OCI-LY3 (cell line): Measurements from ENCODE around the gene ACVRL1.

Experiments used
- H2AFZ ChIP-seq: fragments of 200-600, 300-600 bp; shearing (Covaris generic); 2 replicates; pipeline ENCODE4 v1.6.0; 2014; ENCODE audit warnings: antibody characterized with exemption, low read depth, low read length
- H3K27ac ChIP-seq: fragments of 200-600, 300-600 bp; sonication (generic); 2 replicates; pipeline ENCODE4 v1.5.1; 2014; ENCODE audit warnings: mild to moderate bottlenecking, low read length, moderate library complexity, mixed read lengths
- H3K27me3 ChIP-seq: fragments of 200-600, 300-600 bp; sonication (generic); 2 replicates; pipeline ENCODE4 v1.6.1; 2014; ENCODE audit warnings: low read depth, low read length, mixed read lengths
- H3K36me3 ChIP-seq: fragments of 200-600, 300-600 bp; sonication (generic); replicated peaks from 2 replicates; pipeline ENCODE3; 2014; ENCODE audit warnings: low read depth, low read length, mixed read lengths
- H3K4me1 ChIP-seq: fragments of 300-600, 200-600 bp; sonication (generic); 2 replicates; pipeline ENCODE4 v1.6.1; 2014; ENCODE audit warnings: low read length, mixed read lengths
- H3K4me2 ChIP-seq: fragments of 200-600, 300-600 bp; sonication (generic); 2 replicates; pipeline ENCODE4 v1.6.1; 2014; ENCODE audit warnings: low read length, mixed read lengths
- H3K4me3 ChIP-seq: fragments of 300-600, 200-600 bp; sonication (generic); 2 replicates; pipeline ENCODE4 v1.5.1; 2014; ENCODE audit warnings: antibody characterized with exemption, mild to moderate bottlenecking, low read length, moderate library complexity
- H3K79me2 ChIP-seq: fragments of 300-600, 200-600 bp; shearing (Covaris generic); 2 replicates; pipeline ENCODE4 v1.6.1; 2014; ENCODE audit warnings: mild to moderate bottlenecking, low read length, mixed read lengths
- H3K9ac ChIP-seq: fragments of 300-600, 200-600 bp; shearing (Covaris generic); 2 replicates; pipeline ENCODE4 v1.6.0; 2014; ENCODE audit warnings: mild to moderate bottlenecking, low read length, moderate library complexity
- H3K9me3 ChIP-seq: fragments of 200-600, 300-600 bp; shearing (Covaris generic); 2 replicates; pipeline ENCODE4 v1.6.1; 2014; ENCODE audit warnings: low read length, mixed read lengths; ENCODE audit not compliant: insufficient read depth
- H4K20me1 ChIP-seq: fragments of 200-600, 300-600 bp; sonication (generic); 2 replicates; pipeline ENCODE4 v1.6.1; 2016; ENCODE audit warnings: low read length, mixed read lengths; ENCODE audit not compliant: insufficient read depth
- EZH2phosphoT487 ChIP-seq: fragments of 200-600 bp; shearing (Covaris generic); IDR thresholded peaks from 2 replicates; pipeline ENCODE4 v1.6.1; 2018; ENCODE audit warnings: antibody characterized with exemption, mixed run types, low read depth
- TF ChIP-seq, protein P1 (sequence below): fragments of 200-600, 300-600 bp; sonication (generic); IDR thresholded peaks from 2 replicates; pipeline ENCODE4 v1.5.1; 2014; ENCODE audit warnings: antibody characterized with exemption, low read length, low read depth

ACVRL1 gene

DNA sequence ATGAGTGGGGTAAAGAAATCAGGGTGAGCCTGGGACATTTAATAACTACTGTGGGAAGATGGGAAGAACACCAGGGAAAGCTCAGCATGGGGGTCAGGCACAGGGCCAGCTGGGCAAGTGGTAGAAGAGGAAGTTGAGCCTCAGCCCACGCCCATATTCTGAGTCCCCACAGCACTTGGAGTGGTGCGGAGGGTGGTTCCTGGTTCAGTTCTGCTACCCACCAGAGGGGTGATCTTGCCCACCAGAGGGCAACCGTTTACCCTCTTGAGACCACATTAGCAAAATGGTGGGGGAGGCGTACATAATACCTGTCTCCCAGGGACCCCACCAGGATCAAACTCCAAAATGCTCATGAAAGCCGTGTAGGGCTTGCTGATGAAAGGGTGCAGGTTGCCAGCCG lies 36.2 kb upstream of the ACVRL1 start:
- Histone ChIP-seq H2AFZ (no peak overlapping the region), H3K36me3 (no peaks in the 10 kb centered on the region), H4K20me1 (no peaks in the 10 kb centered on the region), H3K27me3 (peaks cover 14% of the 10 kb centered on the region), H3K9me3 (no peaks in the 10 kb centered on the region), H3K9ac (no peak overlapping the region), H3K4me1 (peaks cover 6% of the 10 kb centered on the region; the same call in 1 of the 2 replicates), H3K4me3 (no peak overlapping the region), H3K4me2 (no peak overlapping the region), H3K27ac (no peak overlapping the region), H3K79me2 (no peaks in the 10 kb centered on the region)
- TF ChIP-seq, protein P1, sequence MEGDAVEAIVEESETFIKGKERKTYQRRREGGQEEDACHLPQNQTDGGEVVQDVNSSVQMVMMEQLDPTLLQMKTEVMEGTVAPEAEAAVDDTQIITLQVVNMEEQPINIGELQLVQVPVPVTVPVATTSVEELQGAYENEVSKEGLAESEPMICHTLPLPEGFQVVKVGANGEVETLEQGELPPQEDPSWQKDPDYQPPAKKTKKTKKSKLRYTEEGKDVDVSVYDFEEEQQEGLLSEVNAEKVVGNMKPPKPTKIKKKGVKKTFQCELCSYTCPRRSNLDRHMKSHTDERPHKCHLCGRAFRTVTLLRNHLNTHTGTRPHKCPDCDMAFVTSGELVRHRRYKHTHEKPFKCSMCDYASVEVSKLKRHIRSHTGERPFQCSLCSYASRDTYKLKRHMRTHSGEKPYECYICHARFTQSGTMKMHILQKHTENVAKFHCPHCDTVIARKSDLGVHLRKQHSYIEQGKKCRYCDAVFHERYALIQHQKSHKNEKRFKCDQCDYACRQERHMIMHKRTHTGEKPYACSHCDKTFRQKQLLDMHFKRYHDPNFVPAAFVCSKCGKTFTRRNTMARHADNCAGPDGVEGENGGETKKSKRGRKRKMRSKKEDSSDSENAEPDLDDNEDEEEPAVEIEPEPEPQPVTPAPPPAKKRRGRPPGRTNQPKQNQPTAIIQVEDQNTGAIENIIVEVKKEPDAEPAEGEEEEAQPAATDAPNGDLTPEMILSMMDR: peak; percentile 11; the same call in 1 of the 2 replicates
- TF ChIP-seq EZH2phosphoT487: no peak

GRCh38 chr12:51871918-51872688 lies 35.2 kb upstream of the ACVRL1 start:
- no peaks in the 10 kb centered on the region for H4K20me1 ChIP-seq
- TF ChIP-seq, protein P1: no peak
- no peak for TF ChIP-seq EZH2phosphoT487
- H3K27ac ChIP-seq: no peak overlapping the region
- H3K79me2 ChIP-seq: no peaks in the 10 kb centered on the region
- H3K36me3 ChIP-seq: no peaks in the 10 kb centered on the region
- peaks cover 14% of the 10 kb centered on the region for H3K27me3 ChIP-seq
- no peak overlapping the region for H3K4me3 ChIP-seq
- no peak overlapping the region for H3K9ac ChIP-seq
- H3K9me3 ChIP-seq: no peaks in the 10 kb centered on the region
- H3K4me1 ChIP-seq: peaks cover 6% of the 10 kb centered on the region; the same call in 1 of the 2 replicates
- H3K4me2 ChIP-seq: no peak overlapping the region
- no peak overlapping the region for H2AFZ ChIP-seq

GRCh38 chr12:51872689-51872981 lies 34.7 kb upstream of the ACVRL1 start:
- H3K27me3 ChIP-seq: peaks cover 14% of the 10 kb centered on the region
- no peaks in the 10 kb centered on the region for H3K9me3 ChIP-seq
- no peaks in the 10 kb centered on the region for H3K79me2 ChIP-seq
- no peaks in the 10 kb centered on the region for H3K36me3 ChIP-seq
- no peak overlapping the region for H3K4me3 ChIP-seq
- H3K4me1 ChIP-seq: peaks cover 6% of the 10 kb centered on the region; the same call in 1 of the 2 replicates
- no peak overlapping the region for H3K27ac ChIP-seq
- TF ChIP-seq EZH2phosphoT487: no peak
- TF ChIP-seq, protein P1: no peak
- no peak overlapping the region for H3K9ac ChIP-seq
- no peak overlapping the region for H2AFZ ChIP-seq
- no peaks in the 10 kb centered on the region for H4K20me1 ChIP-seq
- H3K4me2 ChIP-seq: no peak overlapping the region

DNA sequence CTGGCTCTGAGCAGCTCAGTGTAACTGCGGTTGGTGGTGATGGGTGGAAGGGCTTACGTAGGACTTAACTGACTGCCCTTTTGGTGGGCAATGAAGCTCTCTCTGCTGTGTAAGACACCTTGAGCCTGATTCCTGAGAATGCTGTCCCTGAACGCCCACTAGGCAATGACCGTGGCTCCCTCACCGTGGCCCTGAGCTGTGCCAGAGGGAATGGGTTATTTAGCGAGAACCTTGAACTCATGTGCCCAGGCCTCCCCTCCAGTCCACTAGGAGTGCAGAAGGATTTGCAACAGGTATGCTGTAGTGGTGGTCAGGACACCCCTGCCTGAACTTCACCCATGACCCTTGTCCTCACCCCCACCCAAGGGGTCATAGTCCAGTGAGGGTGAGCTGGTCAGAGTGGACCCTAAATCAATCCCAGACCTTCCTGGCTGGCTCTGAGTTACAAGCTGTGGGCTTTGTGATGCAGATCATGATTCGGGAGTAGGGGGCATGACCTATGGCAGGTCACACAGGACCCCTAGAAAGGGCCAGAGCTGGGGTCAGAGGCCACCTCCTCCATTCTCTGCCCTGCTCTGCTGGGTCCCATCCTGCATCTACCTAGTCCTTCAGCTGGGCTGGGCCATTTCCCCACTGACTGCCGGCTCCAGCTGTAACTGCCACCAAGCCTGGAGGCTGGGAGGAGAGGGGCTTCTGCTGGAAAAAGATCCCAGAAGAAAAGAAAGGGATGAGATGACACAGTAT lies 33.9 kb upstream of the ACVRL1 start:
- H3K4me2 ChIP-seq: no peak overlapping the region

More for the DNA sequence above, 33.9 kb upstream of the ACVRL1 start:
- H3K36me3 ChIP-seq: no peaks in the 10 kb centered on the region
- H4K20me1 ChIP-seq: no peaks in the 10 kb centered on the region
- H3K9ac ChIP-seq: no peak overlapping the region
- H3K4me1 ChIP-seq: peaks cover 6% of the 10 kb centered on the region; the same call in 1 of the 2 replicates
- peaks cover 14% of the 10 kb centered on the region for H3K27me3 ChIP-seq
- H2AFZ ChIP-seq: no peak overlapping the region
- no peaks in the 10 kb centered on the region for H3K79me2 ChIP-seq
- no peak overlapping the region for H3K4me3 ChIP-seq
- TF ChIP-seq, protein P1: no peak
- no peak for TF ChIP-seq EZH2phosphoT487
- no peak overlapping the region for H3K27ac ChIP-seq
- no peaks in the 10 kb centered on the region for H3K9me3 ChIP-seq
